GM23338 (cell line): ENCODE data around the gene ANO4.

Source experiments
- CREB1 ChIP-seq: fragments of 250-450 bp; sonication (Bioruptor Pico); IDR thresholded peaks from 2 replicates; pipeline ENCODE4 v1.5.0; 2020; ENCODE audit warnings: low read depth, mild to moderate bottlenecking, moderate library complexity
- EZH2 ChIP-seq: fragments of 200-600 bp; sonication (generic); IDR thresholded peaks from one replicate; pipeline ENCODE4 v1.8.0; 2017; ENCODE audit warnings: antibody characterized with exemption, mild to moderate bottlenecking, low read depth; ENCODE audit not compliant: unreplicated experiment
- EZH2phosphoT487 ChIP-seq: fragments of 200-600 bp; sonication (generic); IDR thresholded peaks from one replicate; pipeline ENCODE4 v1.8.1; 2018; ENCODE audit warnings: antibody characterized with exemption; ENCODE audit not compliant: unreplicated experiment
- JUNB ChIP-seq: IDR thresholded peaks from one replicate; pipeline ENCODE4 v1.6.1; 2016; ENCODE audit warnings: antibody characterized with exemption; ENCODE audit not compliant: unreplicated experiment
- POLR2AphosphoS5 ChIP-seq: IDR thresholded peaks from 2 replicates; pipeline ENCODE4 v1.6.1; 2016; ENCODE audit warnings: antibody characterized with exemption, low read depth
- STAT1 ChIP-seq: IDR thresholded peaks from one replicate; pipeline ENCODE4 v1.6.1; 2016; ENCODE audit warnings: antibody characterized with exemption; ENCODE audit not compliant: unreplicated experiment
- ZNF114 ChIP-seq: fragments of 250-450 bp; sonication (Bioruptor Pico); IDR thresholded peaks from 2 replicates; pipeline ENCODE4 v1.5.0; 2020; ENCODE audit warnings: mild to moderate bottlenecking, moderate library complexity
- ZNF331 ChIP-seq: fragments of 250-450 bp; sonication (Bioruptor Pico); IDR thresholded peaks from 2 replicates; pipeline ENCODE4 v1.5.0; 2020; ENCODE audit warnings: low read depth, mild to moderate bottlenecking, moderate library complexity
- TF ChIP-seq, protein P1 (sequence below), 2 experiments: fragments of 200-600 bp in 1 of 2; sonication (generic) in 1 of 2; conservative IDR thresholded peaks; 2 replicates each; pipeline versions ENCODE4 v1.5.1 to v1.6.1; 2016 to 2017; ENCODE audit warnings: antibody characterized with exemption in 2 of 2, low read depth in 2 of 2, mild to moderate bottlenecking in 2 of 2, moderate library complexity in 1 of 2
- TF ChIP-seq, protein P2 (sequence below): IDR thresholded peaks from one replicate; pipeline ENCODE4 v1.6.1; 2018; ENCODE audit warnings: antibody characterized with exemption; ENCODE audit not compliant: unreplicated experiment
- TF ChIP-seq, protein P3 (sequence below): IDR thresholded peaks from 2 replicates; pipeline ENCODE4 v1.6.1; 2016; ENCODE audit warnings: antibody characterized with exemption

DNA sequence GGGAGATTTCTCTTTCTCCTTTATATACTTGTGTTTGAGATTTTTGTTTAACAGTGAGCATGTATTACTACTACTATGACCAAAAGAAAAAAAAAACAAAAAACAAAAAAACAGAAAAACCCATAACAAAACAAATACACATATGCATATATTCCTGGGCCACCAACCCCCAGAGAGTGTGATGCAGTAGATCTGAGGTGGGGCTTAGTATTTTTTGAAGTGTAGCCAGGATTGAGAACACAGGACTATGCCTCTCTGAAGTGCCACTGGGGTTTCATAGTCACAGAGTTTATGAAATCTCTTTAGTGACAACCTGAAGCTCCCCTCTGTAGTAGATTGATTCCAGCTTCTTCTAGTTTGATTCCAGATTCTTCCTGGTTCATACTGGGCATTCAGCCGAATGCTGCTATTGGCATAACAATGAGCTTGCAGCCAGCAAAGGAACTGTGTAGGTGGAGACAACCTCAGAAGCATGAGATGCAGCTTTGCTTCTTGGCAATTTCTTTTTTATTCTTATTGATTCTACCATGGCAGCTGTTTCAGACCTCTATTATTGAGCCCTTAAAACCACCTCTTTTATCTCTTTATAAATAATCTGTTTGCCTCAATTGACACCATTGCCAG is 15.5 kb upstream of the ANO4 start:
- TF ChIP-seq, protein P1, sequence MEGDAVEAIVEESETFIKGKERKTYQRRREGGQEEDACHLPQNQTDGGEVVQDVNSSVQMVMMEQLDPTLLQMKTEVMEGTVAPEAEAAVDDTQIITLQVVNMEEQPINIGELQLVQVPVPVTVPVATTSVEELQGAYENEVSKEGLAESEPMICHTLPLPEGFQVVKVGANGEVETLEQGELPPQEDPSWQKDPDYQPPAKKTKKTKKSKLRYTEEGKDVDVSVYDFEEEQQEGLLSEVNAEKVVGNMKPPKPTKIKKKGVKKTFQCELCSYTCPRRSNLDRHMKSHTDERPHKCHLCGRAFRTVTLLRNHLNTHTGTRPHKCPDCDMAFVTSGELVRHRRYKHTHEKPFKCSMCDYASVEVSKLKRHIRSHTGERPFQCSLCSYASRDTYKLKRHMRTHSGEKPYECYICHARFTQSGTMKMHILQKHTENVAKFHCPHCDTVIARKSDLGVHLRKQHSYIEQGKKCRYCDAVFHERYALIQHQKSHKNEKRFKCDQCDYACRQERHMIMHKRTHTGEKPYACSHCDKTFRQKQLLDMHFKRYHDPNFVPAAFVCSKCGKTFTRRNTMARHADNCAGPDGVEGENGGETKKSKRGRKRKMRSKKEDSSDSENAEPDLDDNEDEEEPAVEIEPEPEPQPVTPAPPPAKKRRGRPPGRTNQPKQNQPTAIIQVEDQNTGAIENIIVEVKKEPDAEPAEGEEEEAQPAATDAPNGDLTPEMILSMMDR (conservative IDR thresholded peaks at IDR 0.05; ENCODE audit: low read depth in 2 of 2): no peak
- TF ChIP-seq POLR2AphosphoS5 (no peak), EZH2phosphoT487 (no peak), EZH2 (no peak), STAT1 (no peak), JUNB (no peak), ZNF331 (CRISPR knock-in tag) (no peak), ZNF114 (no peak), CREB1 (CRISPR knock-in tag) (no peak)
- TF ChIP-seq, protein P2, sequence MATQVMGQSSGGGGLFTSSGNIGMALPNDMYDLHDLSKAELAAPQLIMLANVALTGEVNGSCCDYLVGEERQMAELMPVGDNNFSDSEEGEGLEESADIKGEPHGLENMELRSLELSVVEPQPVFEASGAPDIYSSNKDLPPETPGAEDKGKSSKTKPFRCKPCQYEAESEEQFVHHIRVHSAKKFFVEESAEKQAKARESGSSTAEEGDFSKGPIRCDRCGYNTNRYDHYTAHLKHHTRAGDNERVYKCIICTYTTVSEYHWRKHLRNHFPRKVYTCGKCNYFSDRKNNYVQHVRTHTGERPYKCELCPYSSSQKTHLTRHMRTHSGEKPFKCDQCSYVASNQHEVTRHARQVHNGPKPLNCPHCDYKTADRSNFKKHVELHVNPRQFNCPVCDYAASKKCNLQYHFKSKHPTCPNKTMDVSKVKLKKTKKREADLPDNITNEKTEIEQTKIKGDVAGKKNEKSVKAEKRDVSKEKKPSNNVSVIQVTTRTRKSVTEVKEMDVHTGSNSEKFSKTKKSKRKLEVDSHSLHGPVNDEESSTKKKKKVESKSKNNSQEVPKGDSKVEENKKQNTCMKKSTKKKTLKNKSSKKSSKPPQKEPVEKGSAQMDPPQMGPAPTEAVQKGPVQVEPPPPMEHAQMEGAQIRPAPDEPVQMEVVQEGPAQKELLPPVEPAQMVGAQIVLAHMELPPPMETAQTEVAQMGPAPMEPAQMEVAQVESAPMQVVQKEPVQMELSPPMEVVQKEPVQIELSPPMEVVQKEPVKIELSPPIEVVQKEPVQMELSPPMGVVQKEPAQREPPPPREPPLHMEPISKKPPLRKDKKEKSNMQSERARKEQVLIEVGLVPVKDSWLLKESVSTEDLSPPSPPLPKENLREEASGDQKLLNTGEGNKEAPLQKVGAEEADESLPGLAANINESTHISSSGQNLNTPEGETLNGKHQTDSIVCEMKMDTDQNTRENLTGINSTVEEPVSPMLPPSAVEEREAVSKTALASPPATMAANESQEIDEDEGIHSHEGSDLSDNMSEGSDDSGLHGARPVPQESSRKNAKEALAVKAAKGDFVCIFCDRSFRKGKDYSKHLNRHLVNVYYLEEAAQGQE: no peak
- TF ChIP-seq, protein P3, sequence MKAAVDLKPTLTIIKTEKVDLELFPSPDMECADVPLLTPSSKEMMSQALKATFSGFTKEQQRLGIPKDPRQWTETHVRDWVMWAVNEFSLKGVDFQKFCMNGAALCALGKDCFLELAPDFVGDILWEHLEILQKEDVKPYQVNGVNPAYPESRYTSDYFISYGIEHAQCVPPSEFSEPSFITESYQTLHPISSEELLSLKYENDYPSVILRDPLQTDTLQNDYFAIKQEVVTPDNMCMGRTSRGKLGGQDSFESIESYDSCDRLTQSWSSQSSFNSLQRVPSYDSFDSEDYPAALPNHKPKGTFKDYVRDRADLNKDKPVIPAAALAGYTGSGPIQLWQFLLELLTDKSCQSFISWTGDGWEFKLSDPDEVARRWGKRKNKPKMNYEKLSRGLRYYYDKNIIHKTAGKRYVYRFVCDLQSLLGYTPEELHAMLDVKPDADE: no peak
